HepG2 (cell line): Measurements from ENCODE around the gene SEC61A1. TPM values are rescaled to one million over a fixed set of nuclear protein-coding genes. Genes with fewer than 3 reads are reported as not detected.
A peak's percentile ranks its signal among the peaks of the same experiment; 100 is the strongest.

Experiments used
- ATAC-seq: fragments of 200-7000 bp; cut with Tn5 transposase; 3 replicates; pipeline ENCODE4 v1.9.1; 2020; ENCODE audit warnings: mild to moderate bottlenecking, moderate library complexity
- BruUV-seq: library from RNA; stranded (reverse); fragments of 400-500 nt; replicated peaks from 2 replicates; lab custom pipeline; 2021; lab: Mats Ljungman, UMichigan
- CTCF ChIA-PET: fragments of 300-600 bp; formaldehyde crosslinking; extraction: SDS; loops from one replicate; lab custom pipeline; 2021; ENCODE audit warnings: low total read pairs, inconsistent platforms, low intra/inter-chr PET ratio; lab: Yijun Ruan, JAX
- POLR2A ChIA-PET: fragments of 350-600 bp; sonication (Branson Sonifier 250); formaldehyde crosslinking; loops from one replicate; lab custom pipeline; 2020; ENCODE audit warnings: antibody characterized with exemption, inconsistent platforms; lab: Yijun Ruan, JAX
- DNase-seq: peaks from one replicate; pipeline ENCODE4 v3.0.0-alpha.2; 2015; ENCODE audit warnings: low spot score
- FAIRE-seq: peaks from 3 replicates; lab custom pipeline; 2011; peaks lifted over from hg19 to GRCh38; lab: Jason Lieb, UNC
- H2AFZ ChIP-seq: one replicate; pipeline ENCODE4 v1.6.1; 2011; ENCODE audit warnings: low read length, inconsistent platforms
- H3K27ac ChIP-seq: fragments of 300-600 bp; 3 replicates; pipeline ENCODE4 v1.8.0; 2011; ENCODE audit warnings: mixed run types, mild to moderate bottlenecking, mixed read lengths, low read length, inconsistent platforms; ENCODE audit not compliant: insufficient read depth; ENCODE audit errors: extremely low read length
- H3K27me3 ChIP-seq, 2 experiments: fragments of 200-600 bp in 1 of 2; 2 replicates in 1 of 2; 3 replicates in 1 of 2; pipeline versions ENCODE4 v1.6.0 to v1.8.0; 2011; ENCODE audit warnings: low read length in 2 of 2, mild to moderate bottlenecking in 2 of 2, moderate library complexity in 2 of 2, inconsistent platforms in 1 of 2; ENCODE audit not compliant: insufficient read depth in 2 of 2, control insufficient read depth in 1 of 2
- H3K36me3 ChIP-seq, 2 experiments: fragments of 200-600 bp in 1 of 2; replicated peaks in 1 of 2; 2 replicates in 1 of 2; 3 replicates in 1 of 2; pipeline versions ENCODE4 v1.5.1 to v1.8.0; 2011; ENCODE audit warnings: low read length in 2 of 2, inconsistent platforms in 1 of 2; ENCODE audit not compliant: insufficient read depth in 2 of 2, control insufficient read depth in 1 of 2
- H3K4me1 ChIP-seq: 2 replicates; pipeline ENCODE4 v1.5.1; 2012; ENCODE audit warnings: low read length, inconsistent platforms; ENCODE audit not compliant: insufficient read depth
- H3K4me2 ChIP-seq: 2 replicates; pipeline ENCODE4 v1.6.0; 2011; ENCODE audit warnings: low read depth, low read length, inconsistent platforms
- H3K4me3 ChIP-seq, 3 experiments: fragments of 200-600 bp in 1 of 3; sonication (generic), shearing (Covaris generic) in 1 of 3; replicated peaks in 1 of 3; 2 replicates each; pipeline ENCODE4 v1.5.1; 2011 to 2016; ENCODE audit warnings: low read length in 3 of 3, inconsistent platforms in 2 of 3, low read depth in 2 of 3, mild to moderate bottlenecking in 2 of 3, control low read depth in 1 of 3, mixed read lengths in 1 of 3; ENCODE audit not compliant: insufficient read depth in 1 of 3
- H3K79me2 ChIP-seq: one replicate; pipeline ENCODE4 v1.6.1; 2011; ENCODE audit warnings: low read length, inconsistent platforms; ENCODE audit not compliant: insufficient read depth
- H3K9ac ChIP-seq: 2 replicates; pipeline ENCODE4 v1.6.0; 2011; ENCODE audit warnings: mild to moderate bottlenecking, low read depth, low read length, inconsistent platforms; ENCODE audit not compliant: insufficient read depth
- H3K9me3 ChIP-seq: 2 replicates; pipeline ENCODE4 v1.5.1; 2012; ENCODE audit warnings: mild to moderate bottlenecking, low read length
- H4K20me1 ChIP-seq: 2 replicates; pipeline ENCODE4 v1.6.0; 2011; ENCODE audit warnings: inconsistent platforms, mild to moderate bottlenecking, low read length, moderate library complexity; ENCODE audit not compliant: insufficient read depth
- AGO2 ChIP-seq: fragments of 200-400 bp; formaldehyde crosslinking; optimal IDR thresholded peaks from 2 replicates; pipeline ENCODE3; 2017; ENCODE audit warnings: mild to moderate bottlenecking, low read depth, low read length, moderate library complexity
- CBX5 ChIP-seq: sonication (generic); formaldehyde crosslinking; IDR thresholded peaks from 2 replicates; pipeline ENCODE4 v1.4.0; 2020; ENCODE audit warnings: missing genetic modification reagents, borderline replicate concordance
- CENPBD1 ChIP-seq: sonication (generic); formaldehyde crosslinking; IDR thresholded peaks from 2 replicates; pipeline ENCODE4 v1.8.0; 2022; ENCODE audit warnings: missing genetic modification reagents, low read depth, mild to moderate bottlenecking, borderline replicate concordance
- GABPA ChIP-seq, 2 experiments: IDR thresholded peaks; 2 replicates each; pipeline ENCODE4 v1.6.1; 2011 to 2016; ENCODE audit warnings: low read depth in 2 of 2, low read length in 1 of 2, missing biosample characterization in 1 of 2, missing genetic modification characterization in 1 of 2
- HNRNPL ChIP-seq: fragments of 200-400 bp; formaldehyde crosslinking; IDR thresholded peaks from 2 replicates; pipeline ENCODE4 v1.6.1; 2017; ENCODE audit warnings: mild to moderate bottlenecking, low read depth, low read length
- POLR2AphosphoS2 ChIP-seq: IDR thresholded peaks from 2 replicates; pipeline ENCODE4 v1.6.1; 2011; ENCODE audit warnings: low read depth, low read length, improper control_type of control experiment
- ZBTB38 ChIP-seq: sonication (generic); formaldehyde crosslinking; IDR thresholded peaks from 2 replicates; pipeline ENCODE4 v1.5.1; 2020; ENCODE audit warnings: mild to moderate bottlenecking, missing genetic modification reagents
- ZEB1 ChIP-seq: IDR thresholded peaks from 2 replicates; pipeline ENCODE4 v1.6.1; 2012; ENCODE audit warnings: mild to moderate bottlenecking, low read depth, inconsistent platforms; ENCODE audit not compliant: insufficient replicate concordance
- ZNF33A ChIP-seq: sonication (generic); formaldehyde crosslinking; IDR thresholded peaks from 2 replicates; pipeline ENCODE4 v1.5.1; 2020; ENCODE audit warnings: missing genetic modification reagents, mild to moderate bottlenecking, moderate library complexity, borderline replicate concordance
- ZNF564 ChIP-seq: sonication (generic); formaldehyde crosslinking; IDR thresholded peaks from 2 replicates; pipeline ENCODE4 v1.8.1; 2023; ENCODE audit warnings: mild to moderate bottlenecking, missing genetic modification reagents
- ZNF687 ChIP-seq: sonication (generic); formaldehyde crosslinking; IDR thresholded peaks from 2 replicates; pipeline ENCODE4 v1.5.1; 2020; ENCODE audit warnings: mild to moderate bottlenecking, missing genetic modification reagents, moderate library complexity
- ZNF773 ChIP-seq: sonication (generic); formaldehyde crosslinking; IDR thresholded peaks from 2 replicates; pipeline ENCODE4 v1.4.0; 2020; ENCODE audit warnings: missing genetic modification reagents, borderline replicate concordance
- ZSCAN22 ChIP-seq: sonication (generic); formaldehyde crosslinking; IDR thresholded peaks from 2 replicates; pipeline ENCODE4 v1.4.0; 2020; ENCODE audit warnings: mild to moderate bottlenecking, missing genetic modification reagents
- WGBS: methylation state at CpG from one replicate; pipeline ENCODE4 v1.1.6; 2017; ENCODE audit warnings: low lambda C conversion rate; 5-methylcytosine and 5-hydroxymethylcytosine counted together
- in situ Hi-C: cut with HindIII; loops from 2 replicates; pipeline ENCODE4 v1.10.0; 2017; ENCODE audit warnings: low pct_unique_long_range_greater_than_20kb; ENCODE audit not compliant: extremely low pct_ligation_motif_present
- intact Hi-C: fragments of 100-400 bp; cut with micrococcal nuclease; formaldehyde crosslinking; loops from one replicate; pipeline ENCODE4 v1.10.0; 2022; ENCODE audit not compliant: unreplicated experiment
- polyA plus RNA-seq, 8 experiments: library from polyadenylated mRNA; depleted of rRNA in 3 of 8; stranded (reverse) in 7 of 8; unstranded in 1 of 8; fragments of >200 nt; fragmentation: Illumina TruSeq in 4 of 8; extraction: Trizol in 4 of 8; gene quantifications; 2 replicates each; pipeline versions ENCODE4 v1.2.1 to v1.2.3, GENCODE V29; 2011 to 2016; ENCODE audit warnings: low read depth in 4 of 8, missing spikeins in 1 of 8, mixed read lengths in 1 of 8; ENCODE audit not compliant: insufficient read depth in 1 of 8
- total RNA-seq, 5 experiments: library from RNA; depleted of rRNA; stranded (reverse); fragments of >200 nt; fragmentation: Illumina TruSeq; extraction: Trizol; gene quantifications; 2 replicates each; pipeline ENCODE4 v1.2.3, GENCODE V29; 2016; ENCODE audit warnings: low read depth in 1 of 5
- TF ChIP-seq, protein P1 (sequence below): sonication (generic); formaldehyde crosslinking; IDR thresholded peaks from 2 replicates; pipeline ENCODE4 v1.5.0; 2020; ENCODE audit warnings: mild to moderate bottlenecking, missing genetic modification reagents, moderate library complexity
- TF ChIP-seq, protein P2 (sequence below): sonication (generic); formaldehyde crosslinking; IDR thresholded peaks from 2 replicates; pipeline ENCODE4 v1.4.0; 2020; ENCODE audit warnings: missing genetic modification reagents

SEC61A1 gene
- total and polyA plus RNA-seq, 2 of the 13 experiments (the other 11 are each of a cell fraction or from before 2014, with no cell fraction given): 170 to 203 TPM

GRCh38 chr3:128068156-128068620 is 16.0 kb downstream of the SEC61A1 start:
- no peak for FAIRE-seq
- intact Hi-C loops (loop anchor here (2.0 kb wide), 1 partner anchor 65 kb away; no protein-coding TSS in a partner anchor), in situ Hi-C loops (no loop called here)
- Histone ChIP-seq H3K36me3 (peaks cover 48 to 92% of the 10 kb centered on the region in 2 experiments), H3K79me2 (no peaks in the 10 kb centered on the region), H2AFZ (no peak overlapping the region), H3K4me1 (no peaks in the 10 kb centered on the region), H4K20me1 (peaks cover 19% of the 10 kb centered on the region), H3K4me2 (no peak overlapping the region), H3K27ac (no peak overlapping the region), H3K4me3 (no peak overlapping the region), H3K9ac (no peak overlapping the region), H3K27me3 (no peaks in the 10 kb centered on the region), H3K9me3 (no peaks in the 10 kb centered on the region)
- WGBS: 96% methylated on average over 7 of the region's 8 CpGs
- ChIA-PET CTCF (interaction anchor here (1.4 kb wide), 1 partner anchor 65 kb away, joined by 4 read pairs; no protein-coding TSS in a partner anchor), POLR2A (no interaction called here)
- peak; percentile 41 for ATAC-seq
- DNase-seq: peak; percentile 57
- no TSS peak for BruUV-seq
- no peak for TF ChIP-seq GABPA (IDR thresholded peaks at IDR 0.05; ENCODE audit: low read depth, low read length)
- TF ChIP-seq GABPA (CRISPR knock-in tag; IDR thresholded peaks at IDR 0.05; ENCODE audit: low read depth): no peak
- TF ChIP-seq ZNF773: no peak
- TF ChIP-seq CENPBD1 (CRISPR knock-in tag): no peak
- no peak for TF ChIP-seq ZEB1
- TF ChIP-seq, protein P1, sequence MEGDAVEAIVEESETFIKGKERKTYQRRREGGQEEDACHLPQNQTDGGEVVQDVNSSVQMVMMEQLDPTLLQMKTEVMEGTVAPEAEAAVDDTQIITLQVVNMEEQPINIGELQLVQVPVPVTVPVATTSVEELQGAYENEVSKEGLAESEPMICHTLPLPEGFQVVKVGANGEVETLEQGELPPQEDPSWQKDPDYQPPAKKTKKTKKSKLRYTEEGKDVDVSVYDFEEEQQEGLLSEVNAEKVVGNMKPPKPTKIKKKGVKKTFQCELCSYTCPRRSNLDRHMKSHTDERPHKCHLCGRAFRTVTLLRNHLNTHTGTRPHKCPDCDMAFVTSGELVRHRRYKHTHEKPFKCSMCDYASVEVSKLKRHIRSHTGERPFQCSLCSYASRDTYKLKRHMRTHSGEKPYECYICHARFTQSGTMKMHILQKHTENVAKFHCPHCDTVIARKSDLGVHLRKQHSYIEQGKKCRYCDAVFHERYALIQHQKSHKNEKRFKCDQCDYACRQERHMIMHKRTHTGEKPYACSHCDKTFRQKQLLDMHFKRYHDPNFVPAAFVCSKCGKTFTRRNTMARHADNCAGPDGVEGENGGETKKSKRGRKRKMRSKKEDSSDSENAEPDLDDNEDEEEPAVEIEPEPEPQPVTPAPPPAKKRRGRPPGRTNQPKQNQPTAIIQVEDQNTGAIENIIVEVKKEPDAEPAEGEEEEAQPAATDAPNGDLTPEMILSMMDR (CRISPR knock-in tag): peak; percentile 61
- TF ChIP-seq ZNF33A (CRISPR knock-in tag): no peak
- TF ChIP-seq, protein P2, sequence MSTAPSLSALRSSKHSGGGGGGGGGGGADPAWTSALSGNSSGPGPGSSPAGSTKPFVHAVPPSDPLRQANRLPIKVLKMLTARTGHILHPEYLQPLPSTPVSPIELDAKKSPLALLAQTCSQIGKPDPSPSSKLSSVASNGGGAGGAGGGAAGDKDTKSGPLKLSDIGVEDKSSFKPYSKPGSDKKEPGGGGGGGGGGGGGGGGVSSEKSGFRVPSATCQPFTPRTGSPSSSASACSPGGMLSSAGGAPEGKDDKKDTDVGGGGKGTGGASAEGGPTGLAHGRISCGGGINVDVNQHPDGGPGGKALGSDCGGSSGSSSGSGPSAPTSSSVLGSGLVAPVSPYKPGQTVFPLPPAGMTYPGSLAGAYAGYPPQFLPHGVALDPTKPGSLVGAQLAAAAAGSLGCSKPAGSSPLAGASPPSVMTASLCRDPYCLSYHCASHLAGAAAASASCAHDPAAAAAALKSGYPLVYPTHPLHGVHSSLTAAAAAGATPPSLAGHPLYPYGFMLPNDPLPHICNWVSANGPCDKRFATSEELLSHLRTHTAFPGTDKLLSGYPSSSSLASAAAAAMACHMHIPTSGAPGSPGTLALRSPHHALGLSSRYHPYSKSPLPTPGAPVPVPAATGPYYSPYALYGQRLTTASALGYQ (CRISPR knock-in tag): no peak
- TF ChIP-seq POLR2AphosphoS2: peak; percentile 79; the same call in 1 of the 2 replicates
- TF ChIP-seq HNRNPL: 0 out of 2 replicates have a peak, but pooled peaks have one; percentile 30
- TF ChIP-seq AGO2: peak; percentile 64
- TF ChIP-seq ZBTB38 (CRISPR knock-in tag): peak; percentile 55; the same call in 1 of the 2 replicates
- no peak for TF ChIP-seq CBX5 (CRISPR knock-in tag)
- TF ChIP-seq ZNF564: no peak
- peak; percentile 23; the same call in 1 of the 2 replicates for TF ChIP-seq ZNF687 (CRISPR knock-in tag)
- TF ChIP-seq ZSCAN22: no peak
